Measurements from ENCODE around the gene HLA-DOB. TPM values are rescaled to one million over a fixed set of nuclear protein-coding genes. Genes with fewer than 3 reads are reported as not detected.

Gene HLA-DOB
- total and polyA plus RNA-seq, 4 donors: 1.2 to 2.7 (median 1.4) TPM

DNA sequence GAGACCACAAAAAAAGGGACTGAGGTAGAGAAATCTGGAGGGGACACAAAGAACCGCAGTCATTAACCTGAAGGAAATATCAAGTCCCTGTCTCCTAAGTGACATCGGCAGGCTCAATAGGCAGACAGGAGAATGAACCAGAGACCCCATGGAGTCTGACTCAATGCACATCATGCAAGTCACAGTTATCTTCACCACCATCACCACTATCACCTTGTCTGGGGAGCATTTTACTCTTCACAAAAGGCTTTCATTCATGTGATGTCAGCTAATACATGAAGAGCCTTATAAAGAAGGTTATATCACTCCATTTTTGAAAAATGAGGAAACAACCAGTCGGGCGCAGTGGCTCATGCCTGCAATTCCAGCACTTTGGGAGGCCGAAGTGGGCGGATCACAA is 32.3 kb upstream of the HLA-DOB start:
- Histone ChIP-seq H3K4me3 (no peak overlapping the region), H3K9me3 (ENCODE audit: control insufficient read depth in 4 of 4, insufficient read depth in 3 of 4, low read length in 3 of 4) (no peaks in the 10 kb centered on the region), H3K9ac (ENCODE audit: insufficient read depth in 1 of 2, low read length in 2 of 2) (no peak overlapping the region), H3K36me3 (ENCODE audit: control insufficient read depth in 4 of 4, insufficient read depth in 4 of 4, low read length in 4 of 4) (peaks cover 7 to 51% (median 22%) of the 10 kb centered on the region in 4 donors), H3K27me3 (ENCODE audit: control insufficient read depth in 3 of 3, insufficient read depth in 3 of 3, low read length in 2 of 3) (no peaks in the 10 kb centered on the region), H3K4me1 (ENCODE audit: control insufficient read depth in 5 of 5, insufficient read depth in 5 of 5, low read length in 5 of 5) (peaks cover 0 to 18% (median 4%) of the 10 kb centered on the region in 5 donors), H3K27ac (ENCODE audit: low read depth in 1 of 2, low read length in 1 of 2) (no peak overlapping the region)
- no peak for TF ChIP-seq CTCF (IDR thresholded peaks at IDR 0.05; ENCODE audit: control extremely low read depth, extremely low read depth)
- DNase-seq: no peak
- no peak for ATAC-seq (ENCODE audit: insufficient read depth, low FRiP score)
- WGBS, 2 donors: 78% methylated on average over 6 of the region's 6 CpGs

DNA sequence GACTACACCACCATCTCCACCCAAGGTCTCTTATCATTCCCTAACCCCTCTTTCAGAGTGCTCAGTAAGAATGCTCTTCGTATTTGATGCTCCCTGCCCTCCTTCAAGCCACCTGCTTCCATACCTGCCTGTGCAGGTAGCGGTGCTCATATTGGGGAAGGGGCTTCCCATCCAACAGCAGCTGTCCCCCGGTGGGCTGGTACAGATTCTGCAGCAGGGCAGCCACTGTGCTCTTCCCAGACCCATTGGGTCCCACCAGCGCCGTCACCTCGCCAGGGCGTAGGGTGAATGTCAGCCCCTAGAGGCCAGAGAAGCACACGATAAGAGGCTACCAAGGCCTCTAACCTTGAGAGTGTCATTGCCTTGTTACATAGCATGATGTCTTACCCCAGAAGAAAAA is 31.0 kb upstream of the HLA-DOB start:
- no peak for ATAC-seq (ENCODE audit: insufficient read depth, low FRiP score)
- Histone ChIP-seq H3K4me3 (no peak overlapping the region), H3K9me3 (ENCODE audit: control insufficient read depth in 4 of 4, insufficient read depth in 3 of 4, low read length in 3 of 4) (no peaks in the 10 kb centered on the region), H3K4me1 (ENCODE audit: control insufficient read depth in 5 of 5, insufficient read depth in 5 of 5, low read length in 5 of 5) (peaks cover 0 to 18% (median 4%) of the 10 kb centered on the region in 5 donors), H3K27me3 (ENCODE audit: control insufficient read depth in 3 of 3, insufficient read depth in 3 of 3, low read length in 2 of 3) (no peaks in the 10 kb centered on the region), H3K27ac (ENCODE audit: low read depth in 1 of 2, low read length in 1 of 2) (no peak overlapping the region), H3K9ac (ENCODE audit: insufficient read depth in 1 of 2, low read length in 2 of 2) (no peak overlapping the region), H3K36me3 (ENCODE audit: control insufficient read depth in 4 of 4, insufficient read depth in 4 of 4, low read length in 4 of 4) (peaks cover 7 to 51% (median 22%) of the 10 kb centered on the region in 4 donors)
- TF ChIP-seq CTCF (IDR thresholded peaks at IDR 0.05; ENCODE audit: control extremely low read depth, extremely low read depth): no peak
- 93% methylated on average over 8 of the region's 8 CpGs for WGBS, 2 donors
- no peak for DNase-seq

GRCh38 chr6:32847004-32847403 is 30.2 kb upstream of the HLA-DOB start:
- WGBS, 2 donors: 90 to 95% methylated on average over 10 of the region's 10 CpGs
- TF ChIP-seq CTCF (IDR thresholded peaks at IDR 0.05; ENCODE audit: control extremely low read depth, extremely low read depth): no peak
- Histone ChIP-seq H3K27ac (ENCODE audit: low read depth in 1 of 2, low read length in 1 of 2) (no peak overlapping the region), H3K27me3 (ENCODE audit: control insufficient read depth in 3 of 3, insufficient read depth in 3 of 3, low read length in 2 of 3) (no peaks in the 10 kb centered on the region), H3K4me1 (ENCODE audit: control insufficient read depth in 5 of 5, insufficient read depth in 5 of 5, low read length in 5 of 5) (peaks cover 0 to 14% (median 1%) of the 10 kb centered on the region in 5 donors), H3K4me3 (no peak overlapping the region), H3K9ac (ENCODE audit: insufficient read depth in 1 of 2, low read length in 2 of 2) (no peak overlapping the region), H3K36me3 (ENCODE audit: control insufficient read depth in 4 of 4, insufficient read depth in 4 of 4, low read length in 4 of 4) (peaks cover 7 to 53% (median 22%) of the 10 kb centered on the region in 4 donors), H3K9me3 (ENCODE audit: control insufficient read depth in 4 of 4, insufficient read depth in 3 of 4, low read length in 3 of 4) (no peaks in the 10 kb centered on the region)
- ATAC-seq (ENCODE audit: insufficient read depth, low FRiP score): no peak
- DNase-seq: no peak

DNA sequence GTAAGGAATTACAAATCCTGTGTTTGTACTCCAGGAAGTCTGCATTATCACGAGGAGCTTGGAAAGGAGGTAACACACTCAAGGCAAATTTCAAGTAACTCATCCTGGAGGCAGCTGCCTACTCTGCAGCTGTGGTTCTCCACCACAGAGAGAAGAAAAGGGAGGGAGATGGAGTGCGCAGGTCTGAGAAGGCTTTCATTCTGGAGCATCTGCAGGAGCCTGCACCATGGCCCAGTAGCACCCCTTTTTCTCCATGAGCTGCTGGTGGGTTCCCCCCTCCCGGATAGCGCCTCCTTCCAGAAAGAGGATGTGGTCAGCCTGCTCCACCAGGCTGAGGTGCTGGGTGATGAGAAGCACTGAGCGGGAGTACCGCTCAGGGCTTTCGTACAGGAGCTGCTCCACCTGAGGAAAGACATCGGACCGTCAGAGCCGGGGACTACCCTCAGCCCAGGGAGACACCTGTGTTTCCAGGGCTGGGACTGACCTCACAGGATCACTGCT is 28.6 kb upstream of the HLA-DOB start:
- no peak for ATAC-seq (ENCODE audit: insufficient read depth, low FRiP score)
- peaks cover 0 to 7% (median 3%) of the 10 kb centered on the region in 5 donors for H3K4me1 ChIP-seq (ENCODE audit: control insufficient read depth in 5 of 5, insufficient read depth in 5 of 5, low read length in 5 of 5)

More for the DNA sequence above, 28.6 kb upstream of the HLA-DOB start:
- 20 to 42% methylated on average over 9 to 10 of the region's 10 CpGs for WGBS, 2 donors
- Histone ChIP-seq H3K36me3 (ENCODE audit: control insufficient read depth in 4 of 4, insufficient read depth in 4 of 4, low read length in 4 of 4) (peaks cover 6 to 50% (median 20%) of the 10 kb centered on the region in 4 donors), H3K4me3 (peak overlapping the region; percentile 75), H3K9me3 (ENCODE audit: control insufficient read depth in 4 of 4, insufficient read depth in 3 of 4, low read length in 3 of 4) (no peaks in the 10 kb centered on the region), H3K9ac (ENCODE audit: insufficient read depth in 1 of 2, low read length in 2 of 2) (no peak overlapping the region), H3K27ac (ENCODE audit: low read depth in 1 of 2, low read length in 1 of 2) (peak overlapping the region in 1 of 2 donors; percentile 97), H3K27me3 (ENCODE audit: control insufficient read depth in 3 of 3, insufficient read depth in 3 of 3, low read length in 2 of 3) (no peaks in the 10 kb centered on the region)
- DNase-seq: no peak
- TF ChIP-seq CTCF (IDR thresholded peaks at IDR 0.05; ENCODE audit: control extremely low read depth, extremely low read depth): no peak

Data from lung (tissue), 12 donors.